ENCODE results near the gene IL1RL1. TPM values are rescaled to one million over a fixed set of nuclear protein-coding genes. Genes with fewer than 3 reads are reported as not detected.

Gene IL1RL1
- total RNA-seq, 2 experiments from 2014 or later: 0.10 to 0.18 TPM

- peaks cover 45% of the 10 kb centered on the region for H3K9me3 Mint-ChIP-seq
- H3K36me3 Mint-ChIP-seq: peaks cover 92% of the 10 kb centered on the region
- H3K27me3 Mint-ChIP-seq: no peaks in the 10 kb centered on the region
- H3K4me3 Mint-ChIP-seq: no peak overlapping the region
- H3K4me1 Mint-ChIP-seq: peaks cover 61% of the 10 kb centered on the region
- H3K27ac Mint-ChIP-seq: peak overlapping the region; percentile 91
- DNase-seq: no peak
Observed at GRCh38 chr2:102365763-102366162, 54.4 kb downstream of the IL1RL1 start.

- Mint-ChIP-seq H3K4me3 (peak overlapping the region; percentile 24), H3K36me3 (peaks cover 92% of the 10 kb centered on the region), H3K27ac (peak overlapping the region; percentile 91), H3K27me3 (no peaks in the 10 kb centered on the region), H3K9me3 (peaks cover 45% of the 10 kb centered on the region), H3K4me1 (peaks cover 58% of the 10 kb centered on the region)
- DNase-seq: no peak
Observed at GRCh38 chr2:102366406-102367112, 55.2 kb downstream of the IL1RL1 start.

GRCh38 chr2:102367331-102367971 is 56.1 kb downstream of the IL1RL1 start:
- no peaks in the 10 kb centered on the region for H3K27me3 Mint-ChIP-seq
- DNase-seq: peak; percentile 33
- peaks cover 42% of the 10 kb centered on the region for H3K9me3 Mint-ChIP-seq
- peak overlapping the region; percentile 36 for H3K4me3 Mint-ChIP-seq
- peaks cover 85% of the 10 kb centered on the region for H3K36me3 Mint-ChIP-seq
- H3K4me1 Mint-ChIP-seq: peaks cover 55% of the 10 kb centered on the region
- H3K27ac Mint-ChIP-seq: peak overlapping the region; percentile 91

GRCh38 chr2:102368461-102369109 is 57.2 kb downstream of the IL1RL1 start:
- peak overlapping the region; percentile 91 for H3K27ac Mint-ChIP-seq
- peaks cover 44% of the 10 kb centered on the region for H3K9me3 Mint-ChIP-seq
- peaks cover 82% of the 10 kb centered on the region for H3K36me3 Mint-ChIP-seq
- no peaks in the 10 kb centered on the region for H3K27me3 Mint-ChIP-seq
- H3K4me1 Mint-ChIP-seq: peaks cover 52% of the 10 kb centered on the region
- H3K4me3 Mint-ChIP-seq: peak overlapping the region; percentile 36
- DNase-seq: no peak

- no peak for DNase-seq
- Mint-ChIP-seq H3K36me3 (peaks cover 79% of the 10 kb centered on the region), H3K4me3 (no peak overlapping the region)
Observed at GRCh38 chr2:102369866-102370265, 58.5 kb downstream of the IL1RL1 start.

GRCh38 chr2:102376052-102376591 is 64.8 kb downstream of the IL1RL1 start:
- no peak for DNase-seq
- H3K4me1 Mint-ChIP-seq: peaks cover 12% of the 10 kb centered on the region
- no peaks in the 10 kb centered on the region for H3K27me3 Mint-ChIP-seq
- H3K27ac Mint-ChIP-seq: no peak overlapping the region
- H3K9me3 Mint-ChIP-seq: peaks cover 21% of the 10 kb centered on the region
- no peak overlapping the region for H3K4me3 Mint-ChIP-seq
- H3K36me3 Mint-ChIP-seq: peaks cover 75% of the 10 kb centered on the region

More at GRCh38 chr2:102369866-102370265, 58.5 kb downstream of the IL1RL1 start:
- Mint-ChIP-seq H3K27me3 (no peaks in the 10 kb centered on the region), H3K4me1 (peaks cover 47% of the 10 kb centered on the region), H3K9me3 (peaks cover 37% of the 10 kb centered on the region), H3K27ac (no peak overlapping the region)

GRCh38 chr2:102383722-102384121 is 72.4 kb downstream of the IL1RL1 start:
- H3K27me3 Mint-ChIP-seq: no peaks in the 10 kb centered on the region
- no peak overlapping the region for H3K27ac Mint-ChIP-seq
- no peak overlapping the region for H3K4me3 Mint-ChIP-seq
- H3K4me1 Mint-ChIP-seq: peaks cover 5% of the 10 kb centered on the region
- H3K9me3 Mint-ChIP-seq: peaks cover 20% of the 10 kb centered on the region
- no peak for DNase-seq
- peaks cover 72% of the 10 kb centered on the region for H3K36me3 Mint-ChIP-seq

GRCh38 chr2:102385522-102385921 is 74.2 kb downstream of the IL1RL1 start:
- H3K4me3 Mint-ChIP-seq: no peak overlapping the region
- H3K9me3 Mint-ChIP-seq: peaks cover 20% of the 10 kb centered on the region
- H3K27ac Mint-ChIP-seq: no peak overlapping the region
- peaks cover 70% of the 10 kb centered on the region for H3K36me3 Mint-ChIP-seq
- H3K4me1 Mint-ChIP-seq: peaks cover 5% of the 10 kb centered on the region
- H3K27me3 Mint-ChIP-seq: no peaks in the 10 kb centered on the region
- no peak for DNase-seq

- Mint-ChIP-seq H3K27ac (no peak overlapping the region), H3K4me1 (peaks cover 5% of the 10 kb centered on the region), H3K9me3 (peaks cover 20% of the 10 kb centered on the region), H3K27me3 (no peaks in the 10 kb centered on the region), H3K4me3 (no peak overlapping the region), H3K36me3 (peaks cover 65% of the 10 kb centered on the region)
- no peak for DNase-seq
Observed at GRCh38 chr2:102386004-102386403, 74.6 kb downstream of the IL1RL1 start.

GRCh38 chr2:102386867-102387541 is 75.6 kb downstream of the IL1RL1 start:
- H3K27me3 Mint-ChIP-seq: no peaks in the 10 kb centered on the region
- H3K36me3 Mint-ChIP-seq: peaks cover 59% of the 10 kb centered on the region
- H3K9me3 Mint-ChIP-seq: peaks cover 20% of the 10 kb centered on the region
- DNase-seq: no peak
- peaks cover 13% of the 10 kb centered on the region for H3K4me1 Mint-ChIP-seq
- H3K27ac Mint-ChIP-seq: no peak overlapping the region
- H3K4me3 Mint-ChIP-seq: no peak overlapping the region

GRCh38 chr2:102387763-102388546 is 76.6 kb downstream of the IL1RL1 start:
- no peak for DNase-seq
- H3K9me3 Mint-ChIP-seq: peaks cover 17% of the 10 kb centered on the region
- no peak overlapping the region for H3K4me3 Mint-ChIP-seq
- no peaks in the 10 kb centered on the region for H3K27me3 Mint-ChIP-seq
- peaks cover 57% of the 10 kb centered on the region for H3K36me3 Mint-ChIP-seq
- H3K27ac Mint-ChIP-seq: no peak overlapping the region
- peaks cover 13% of the 10 kb centered on the region for H3K4me1 Mint-ChIP-seq

- Mint-ChIP-seq H3K4me1 (peaks cover 13% of the 10 kb centered on the region), H3K36me3 (peaks cover 34% of the 10 kb centered on the region), H3K9me3 (no peaks in the 10 kb centered on the region), H3K4me3 (no peak overlapping the region), H3K27ac (no peak overlapping the region), H3K27me3 (no peaks in the 10 kb centered on the region)
- DNase-seq: no peak
Observed at GRCh38 chr2:102391565-102391964, 80.2 kb downstream of the IL1RL1 start.

- Mint-ChIP-seq H3K9me3 (no peaks in the 10 kb centered on the region), H3K36me3 (peaks cover 29% of the 10 kb centered on the region), H3K27ac (no peak overlapping the region), H3K27me3 (no peaks in the 10 kb centered on the region), H3K4me3 (no peak overlapping the region), H3K4me1 (peaks cover 13% of the 10 kb centered on the region)
- DNase-seq: no peak
Observed at GRCh38 chr2:102392096-102392495, 80.7 kb downstream of the IL1RL1 start.

GRCh38 chr2:102392942-102393341 is 81.6 kb downstream of the IL1RL1 start:
- Mint-ChIP-seq H3K4me3 (no peak overlapping the region), H3K4me1 (peaks cover 8% of the 10 kb centered on the region), H3K9me3 (no peaks in the 10 kb centered on the region), H3K27me3 (no peaks in the 10 kb centered on the region), H3K36me3 (peaks cover 22% of the 10 kb centered on the region), H3K27ac (no peak overlapping the region)
- no peak for DNase-seq

Data from activated naive CD8-positive, alpha-beta T cell treated with anti-CD3 and anti-CD28 coated beads for 36 hours (primary cell).